ENCODE data around the gene ABHD17C. TPM values are rescaled to one million over a fixed set of nuclear protein-coding genes. Genes with fewer than 3 reads are reported as not detected.

Gene ABHD17C
- total and polyA plus RNA-seq, 2 donors (not counting 3 experiments of a cell fraction or from before 2014, with no cell fraction given) = 5.9 to 10.9 TPM

GRCh38 chr15:80732818-80733217 is 37.7 kb downstream of the ABHD17C start:
- Histone ChIP-seq H3K9me3 (replicated peaks; ENCODE audit: control insufficient read depth, insufficient read depth, low read length) (no peaks in the 10 kb centered on the region), H3K9me1 (replicated peaks; ENCODE audit: control insufficient read depth, extremely low read depth, insufficient read depth, low read length) (no peaks in the 10 kb centered on the region), H2AFZ (ENCODE audit: low read depth, low read length) (no peak overlapping the region), H3K9ac (replicated peaks; ENCODE audit: extremely low read depth, insufficient read depth, low read length) (no peak overlapping the region), H3K4me1 (ENCODE audit: control insufficient read depth, extremely low read depth, insufficient read depth, low read length) (no peaks in the 10 kb centered on the region), H3K79me2 (ENCODE audit: control insufficient read depth, insufficient read depth, low read length) (peaks cover 22% of the 10 kb centered on the region), H4K20me1 (replicated peaks; ENCODE audit: control insufficient read depth, extremely low read depth, insufficient read depth, low read length) (no peaks in the 10 kb centered on the region), H3K36me3 (ENCODE audit: control insufficient read depth in 2 of 2, extremely low read depth in 1 of 2, insufficient read depth in 2 of 2, low read length in 2 of 2) (no peaks in the 10 kb centered on the region), H3K27me3 (ENCODE audit: control insufficient read depth in 2 of 2, insufficient read depth in 2 of 2, low read length in 2 of 2) (no peaks in the 10 kb centered on the region), H3K4me3 (replicated peaks in 1 of 3; ENCODE audit: insufficient read depth in 1 of 3, low read depth in 1 of 3, low read length in 3 of 3) (no peak overlapping the region), H3K27ac (ENCODE audit: insufficient read depth, low read depth, low read length) (no peak overlapping the region), H3K4me2 (ENCODE audit: insufficient read depth, low read length) (no peak overlapping the region)
- dilution Hi-C loops (cut with MboI; ENCODE audit: extremely low pct_ligation_motif_present, low sequenced_read_pairs) = no loop called here
- intact Hi-C loops (cut with micrococcal nuclease) = no loop called here
- no peak for FAIRE-seq
- no peak for DNase-seq (ENCODE audit: low read depth, low spot score)
- POLR2A ChIA-PET = no interaction called here
- TF ChIP-seq FOS (IDR thresholded peaks at IDR 0.05; ENCODE audit: borderline replicate concordance, insufficient read depth, low read length) (no peak), EZH2 (IDR thresholded peaks at IDR 0.05; ENCODE audit: borderline replicate concordance, low read depth, low read length, severe bottlenecking) (no peak), POLR2A (IDR thresholded peaks at IDR 0.05; ENCODE audit: low read depth, low read length) (no peak), CTCF (IDR thresholded peaks at IDR 0.05; ENCODE audit: extremely low read depth in 1 of 2, insufficient read depth in 1 of 2, low read depth in 1 of 2, low read length in 2 of 2) (no peak), POLR2AphosphoS5 (IDR thresholded peaks at IDR 0.05; ENCODE audit: insufficient read depth, low read depth, low read length) (no peak)
- CTCF ChIA-PET = interaction anchor here (1.8 kb wide), 1 partner anchor 44 kb away, joined by 12 read pairs; no protein-coding TSS in a partner anchor
- BruUV-seq (replicated peaks) = no TSS peak

GRCh38 chr15:80733460-80733859 is 38.4 kb downstream of the ABHD17C start:
- Histone ChIP-seq H3K9me1 (replicated peaks; ENCODE audit: control insufficient read depth, extremely low read depth, insufficient read depth, low read length) (no peaks in the 10 kb centered on the region), H3K27ac (ENCODE audit: insufficient read depth, low read depth, low read length) (no peak overlapping the region), H4K20me1 (replicated peaks; ENCODE audit: control insufficient read depth, extremely low read depth, insufficient read depth, low read length) (no peaks in the 10 kb centered on the region), H3K27me3 (ENCODE audit: control insufficient read depth in 2 of 2, insufficient read depth in 2 of 2, low read length in 2 of 2) (no peaks in the 10 kb centered on the region), H3K4me1 (ENCODE audit: control insufficient read depth, extremely low read depth, insufficient read depth, low read length) (no peaks in the 10 kb centered on the region), H3K36me3 (ENCODE audit: control insufficient read depth in 2 of 2, extremely low read depth in 1 of 2, insufficient read depth in 2 of 2, low read length in 2 of 2) (no peaks in the 10 kb centered on the region), H3K4me3 (replicated peaks in 1 of 3; ENCODE audit: insufficient read depth in 1 of 3, low read depth in 1 of 3, low read length in 3 of 3) (no peak overlapping the region), H3K79me2 (ENCODE audit: control insufficient read depth, insufficient read depth, low read length) (peaks cover 19% of the 10 kb centered on the region), H3K4me2 (ENCODE audit: insufficient read depth, low read length) (no peak overlapping the region), H3K9me3 (replicated peaks; ENCODE audit: control insufficient read depth, insufficient read depth, low read length) (no peaks in the 10 kb centered on the region), H3K9ac (replicated peaks; ENCODE audit: extremely low read depth, insufficient read depth, low read length) (no peak overlapping the region), H2AFZ (ENCODE audit: low read depth, low read length) (no peak overlapping the region)
- intact Hi-C loops (cut with micrococcal nuclease) = no loop called here
- no peak for DNase-seq (ENCODE audit: low read depth, low spot score)
- TF ChIP-seq POLR2A (IDR thresholded peaks at IDR 0.05; ENCODE audit: low read depth, low read length) (no peak), MAX (IDR thresholded peaks at IDR 0.05; ENCODE audit: insufficient read depth, insufficient read length) (no peak), POLR2AphosphoS5 (IDR thresholded peaks at IDR 0.05; ENCODE audit: insufficient read depth, low read depth, low read length) (no peak), JUN (IDR thresholded peaks at IDR 0.05; ENCODE audit: borderline replicate concordance, insufficient read depth, insufficient read length, low read depth) (no peak), FOS (IDR thresholded peaks at IDR 0.05; ENCODE audit: borderline replicate concordance, insufficient read depth, low read length) (no peak), GATA2 (IDR thresholded peaks at IDR 0.05; ENCODE audit: insufficient read depth, insufficient read length, low read depth, low read length) (no peak)
- dilution Hi-C loops (cut with MboI; ENCODE audit: extremely low pct_ligation_motif_present, low sequenced_read_pairs) = no loop called here
- POLR2A ChIA-PET = no interaction called here
- no peak for FAIRE-seq
- no TSS peak for BruUV-seq (replicated peaks)
- CTCF ChIA-PET = no interaction called here

Measured in endothelial cell of umbilical vein (primary cell).